NCI-H1436 treated with DMSO at 0.1 percent for 48 hours (cell line): ENCODE measurements around the gene KLF8.
"Not testable (repeated sequence)": the region's sequence is repeated elsewhere in the genome, so short reads cannot be mapped to it uniquely, and the experiment has no call there.

Experiments
- DNase-seq: peaks from one replicate; lab custom pipeline; 2025; lab: John Stamatoyannopoulos, UW

KLF8 gene

GRCh38 chrX:56232221-56233082 lies at the start of gene KLF8:
Gene KLF8 (plus strand): TSS chrX:56232356. CDS start chrX:56233335, 979 bp downstream.
- DNase-seq: no peak

- not testable (repeated sequence) for DNase-seq
Measured at GRCh38 chrX:56206945-56207344, 25.2 kb upstream of the KLF8 start.

- DNase-seq: no peak
Measured at GRCh38 chrX:56211701-56212100, 20.5 kb upstream of the KLF8 start.

GRCh38 chrX:56216332-56216731 lies 15.8 kb upstream of the KLF8 start:
- DNase-seq: no peak

- DNase-seq: no peak
Measured at GRCh38 chrX:56219700-56220099, 12.5 kb upstream of the KLF8 start.

GRCh38 chrX:56221101-56221500 lies 11.1 kb upstream of the KLF8 start:
- DNase-seq: no peak

GRCh38 chrX:56222473-56223000 lies 9.6 kb upstream of the KLF8 start:
- no peak for DNase-seq

GRCh38 chrX:56226980-56227379 lies 5.2 kb upstream of the KLF8 start:
- no peak for DNase-seq

GRCh38 chrX:56228914-56229313 lies 3.2 kb upstream of the KLF8 start:
- no peak for DNase-seq

GRCh38 chrX:56231537-56232090 lies 542 bp upstream of the KLF8 start:
- no peak for DNase-seq

- DNase-seq: no peak
Measured at GRCh38 chrX:56233100-56233499, 944 bp downstream of the KLF8 start.

GRCh38 chrX:56233682-56234081 lies 1.5 kb downstream of the KLF8 start:
- DNase-seq: no peak

GRCh38 chrX:56248492-56248891 lies 16.3 kb downstream of the KLF8 start:
- no peak for DNase-seq

- no peak for DNase-seq
Measured at GRCh38 chrX:56253832-56254703, 21.9 kb downstream of the KLF8 start.

GRCh38 chrX:56268888-56269287 lies 36.7 kb downstream of the KLF8 start:
- DNase-seq: no peak

GRCh38 chrX:56278692-56279091 lies 46.5 kb downstream of the KLF8 start:
- no peak for DNase-seq

- no peak for DNase-seq
Measured at GRCh38 chrX:56279863-56280262, 47.7 kb downstream of the KLF8 start.

GRCh38 chrX:56281789-56282188 lies 49.6 kb downstream of the KLF8 start:
- DNase-seq: no peak

GRCh38 chrX:56284269-56284668 lies 52.1 kb downstream of the KLF8 start:
- DNase-seq: no peak

GRCh38 chrX:56288608-56289007 lies 56.5 kb downstream of the KLF8 start:
- no peak for DNase-seq

GRCh38 chrX:56289449-56289848 lies 57.3 kb downstream of the KLF8 start:
- no peak for DNase-seq

- DNase-seq: no peak
Measured at GRCh38 chrX:56308726-56309125, 76.6 kb downstream of the KLF8 start.
